Measurements from ENCODE around the gene TMEM231.

- TF ChIP-seq CTCF (IDR thresholded peaks at IDR 0.05) (no peak), POLR2A (IDR thresholded peaks at IDR 0.05) (no peak)
Observed at GRCh38 chr16:75501359-75501758, 54.7 kb downstream of the TMEM231 start.
